Testis (tissue), 2 donors: Measurements from ENCODE around the gene HAPLN3.

Experiments
- CTCF ChIP-seq, 3 experiments: fragments of 450-650 bp in 2 of 3; fragments of 200-600 bp in 1 of 3; sonication (generic) in 1 of 3; IDR thresholded peaks; one replicate each; pipeline ENCODE4 v1.5.1; 2016 to 2019; ENCODE audit warnings: antibody characterized with exemption in 3 of 3, mild to moderate bottlenecking in 2 of 3, moderate library complexity in 1 of 3
- POLR2A ChIP-seq: fragments of 450-650 bp; IDR thresholded peaks from one replicate; pipeline ENCODE4 v1.6.1; 2017; ENCODE audit warnings: antibody characterized with exemption, mild to moderate bottlenecking, moderate library complexity

DNA sequence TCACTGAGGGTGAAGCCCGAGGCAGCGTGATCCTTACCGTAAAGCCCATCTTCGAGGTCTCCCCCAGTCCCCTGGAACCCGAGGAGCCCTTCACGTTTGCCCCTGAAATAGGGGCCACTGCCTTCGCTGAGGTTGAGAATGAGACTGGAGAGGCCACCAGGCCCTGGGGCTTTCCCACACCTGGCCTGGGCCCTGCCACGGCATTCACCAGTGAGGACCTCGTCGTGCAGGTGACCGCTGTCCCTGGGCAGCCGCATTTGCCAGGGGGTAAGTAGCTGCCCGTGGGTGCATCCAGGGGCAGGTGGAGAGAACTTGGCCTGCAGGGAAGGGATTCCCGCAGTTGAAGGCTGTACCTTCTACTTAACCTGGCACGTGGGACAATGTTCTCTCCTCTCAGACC, 49.7 kb downstream of the HAPLN3 start:
- no peak for TF ChIP-seq CTCF (IDR thresholded peaks at IDR 0.05)
- TF ChIP-seq POLR2A, result no peak
